HepG2 (cell line): ENCODE measurements around the gene GMPPB. TPM values are rescaled to one million over a fixed set of nuclear protein-coding genes. Genes with fewer than 3 reads are reported as not detected.
A peak's percentile ranks its signal among the peaks of the same experiment; 100 is the strongest.
"Not testable (repeated sequence)": the region's sequence is repeated elsewhere in the genome, so short reads cannot be mapped to it uniquely, and the experiment has no call there.

ENCODE experiments used
- ATAC-seq: fragments of 200-7000 bp; cut with Tn5 transposase; 3 replicates; pipeline ENCODE4 v1.9.1; 2020; ENCODE audit warnings: mild to moderate bottlenecking, moderate library complexity
- BruUV-seq: library from RNA; stranded (reverse); fragments of 400-500 nt; replicated peaks from 2 replicates; lab custom pipeline; 2021; lab: Mats Ljungman, UMichigan
- CTCF ChIA-PET: fragments of 300-600 bp; formaldehyde crosslinking; extraction: SDS; loops from one replicate; lab custom pipeline; 2021; ENCODE audit warnings: low total read pairs, inconsistent platforms, low intra/inter-chr PET ratio; lab: Yijun Ruan, JAX
- POLR2A ChIA-PET: fragments of 350-600 bp; sonication (Branson Sonifier 250); formaldehyde crosslinking; loops from one replicate; lab custom pipeline; 2020; ENCODE audit warnings: antibody characterized with exemption, inconsistent platforms; lab: Yijun Ruan, JAX
- DNase-seq: peaks from one replicate; pipeline ENCODE4 v3.0.0-alpha.2; 2015; ENCODE audit warnings: low spot score
- FAIRE-seq: peaks from 3 replicates; lab custom pipeline; 2011; peaks lifted over from hg19 to GRCh38; lab: Jason Lieb, UNC
- H2AFZ ChIP-seq: one replicate; pipeline ENCODE4 v1.6.1; 2011; ENCODE audit warnings: low read length, inconsistent platforms
- H3K27ac ChIP-seq: fragments of 300-600 bp; 3 replicates; pipeline ENCODE4 v1.8.0; 2011; ENCODE audit warnings: mixed run types, mild to moderate bottlenecking, mixed read lengths, low read length, inconsistent platforms; ENCODE audit not compliant: insufficient read depth; ENCODE audit errors: extremely low read length
- H3K27me3 ChIP-seq, 2 experiments: fragments of 200-600 bp in 1 of 2; 2 replicates in 1 of 2; 3 replicates in 1 of 2; pipeline versions ENCODE4 v1.6.0 to v1.8.0; 2011; ENCODE audit warnings: low read length in 2 of 2, mild to moderate bottlenecking in 2 of 2, moderate library complexity in 2 of 2, inconsistent platforms in 1 of 2; ENCODE audit not compliant: insufficient read depth in 2 of 2, control insufficient read depth in 1 of 2
- H3K36me3 ChIP-seq, 2 experiments: fragments of 200-600 bp in 1 of 2; replicated peaks in 1 of 2; 2 replicates in 1 of 2; 3 replicates in 1 of 2; pipeline versions ENCODE4 v1.5.1 to v1.8.0; 2011; ENCODE audit warnings: low read length in 2 of 2, inconsistent platforms in 1 of 2; ENCODE audit not compliant: insufficient read depth in 2 of 2, control insufficient read depth in 1 of 2
- H3K4me1 ChIP-seq: 2 replicates; pipeline ENCODE4 v1.5.1; 2012; ENCODE audit warnings: low read length, inconsistent platforms; ENCODE audit not compliant: insufficient read depth
- H3K4me2 ChIP-seq: 2 replicates; pipeline ENCODE4 v1.6.0; 2011; ENCODE audit warnings: low read depth, low read length, inconsistent platforms
- H3K4me3 ChIP-seq, 3 experiments: fragments of 200-600 bp in 1 of 3; sonication (generic), shearing (Covaris generic) in 1 of 3; replicated peaks in 1 of 3; 2 replicates each; pipeline ENCODE4 v1.5.1; 2011 to 2016; ENCODE audit warnings: low read length in 3 of 3, inconsistent platforms in 2 of 3, low read depth in 2 of 3, mild to moderate bottlenecking in 2 of 3, control low read depth in 1 of 3, mixed read lengths in 1 of 3; ENCODE audit not compliant: insufficient read depth in 1 of 3
- H3K79me2 ChIP-seq: one replicate; pipeline ENCODE4 v1.6.1; 2011; ENCODE audit warnings: low read length, inconsistent platforms; ENCODE audit not compliant: insufficient read depth
- H3K9ac ChIP-seq: 2 replicates; pipeline ENCODE4 v1.6.0; 2011; ENCODE audit warnings: mild to moderate bottlenecking, low read depth, low read length, inconsistent platforms; ENCODE audit not compliant: insufficient read depth
- H3K9me3 ChIP-seq: 2 replicates; pipeline ENCODE4 v1.5.1; 2012; ENCODE audit warnings: mild to moderate bottlenecking, low read length
- H4K20me1 ChIP-seq: 2 replicates; pipeline ENCODE4 v1.6.0; 2011; ENCODE audit warnings: inconsistent platforms, mild to moderate bottlenecking, low read length, moderate library complexity; ENCODE audit not compliant: insufficient read depth
- AGO1 ChIP-seq: fragments of 200-400 bp; formaldehyde crosslinking; IDR thresholded peaks from 2 replicates; pipeline ENCODE4 v1.6.1; 2017; ENCODE audit warnings: mild to moderate bottlenecking, low read depth, low read length, moderate library complexity; ENCODE audit not compliant: poor library complexity, severe bottlenecking
- NFAT5 ChIP-seq: sonication (generic); formaldehyde crosslinking; IDR thresholded peaks from 2 replicates; pipeline ENCODE4 v1.4.0; 2020; ENCODE audit warnings: missing genetic modification reagents
- POLR2A ChIP-seq, 2 experiments: IDR thresholded peaks; 2 replicates each; pipeline ENCODE4 v1.6.1; 2011; ENCODE audit warnings: low read depth in 2 of 2, low read length in 2 of 2, mild to moderate bottlenecking in 1 of 2, moderate library complexity in 1 of 2; ENCODE audit not compliant: insufficient read depth in 1 of 2
- POLR2G ChIP-seq: fragments of 200-400 bp; formaldehyde crosslinking; IDR thresholded peaks from 2 replicates; pipeline ENCODE4 v1.6.1; 2018; ENCODE audit warnings: mild to moderate bottlenecking, low read depth, low read length, moderate library complexity
- RBFOX2 ChIP-seq: fragments of 200-400 bp; formaldehyde crosslinking; IDR thresholded peaks from 2 replicates; pipeline ENCODE4 v1.6.1; 2017; ENCODE audit warnings: low read depth, mild to moderate bottlenecking, low read length
- ZBTB33 ChIP-seq: sonication (generic); formaldehyde crosslinking; IDR thresholded peaks from 2 replicates; pipeline ENCODE4 v1.4.0; 2020; ENCODE audit warnings: missing genetic modification reagents
- WGBS: methylation state at CpG from one replicate; pipeline ENCODE4 v1.1.6; 2017; ENCODE audit warnings: low lambda C conversion rate; 5-methylcytosine and 5-hydroxymethylcytosine counted together
- in situ Hi-C: cut with HindIII; loops from 2 replicates; pipeline ENCODE4 v1.10.0; 2017; ENCODE audit warnings: low pct_unique_long_range_greater_than_20kb; ENCODE audit not compliant: extremely low pct_ligation_motif_present
- intact Hi-C: fragments of 100-400 bp; cut with micrococcal nuclease; formaldehyde crosslinking; loops from one replicate; pipeline ENCODE4 v1.10.0; 2022; ENCODE audit not compliant: unreplicated experiment
- polyA plus RNA-seq, 8 experiments: library from polyadenylated mRNA; depleted of rRNA in 3 of 8; stranded (reverse) in 7 of 8; unstranded in 1 of 8; fragments of >200 nt; fragmentation: Illumina TruSeq in 4 of 8; extraction: Trizol in 4 of 8; gene quantifications; 2 replicates each; pipeline versions ENCODE4 v1.2.1 to v1.2.3, GENCODE V29; 2011 to 2016; ENCODE audit warnings: low read depth in 4 of 8, missing spikeins in 1 of 8, mixed read lengths in 1 of 8; ENCODE audit not compliant: insufficient read depth in 1 of 8
- total RNA-seq, 5 experiments: library from RNA; depleted of rRNA; stranded (reverse); fragments of >200 nt; fragmentation: Illumina TruSeq; extraction: Trizol; gene quantifications; 2 replicates each; pipeline ENCODE4 v1.2.3, GENCODE V29; 2016; ENCODE audit warnings: low read depth in 1 of 5

The GMPPB gene
- total and polyA plus RNA-seq, 2 of the 13 experiments (the other 11 are each of a cell fraction or from before 2014, with no cell fraction given) = 6.5 to 23.1 TPM

DNA sequence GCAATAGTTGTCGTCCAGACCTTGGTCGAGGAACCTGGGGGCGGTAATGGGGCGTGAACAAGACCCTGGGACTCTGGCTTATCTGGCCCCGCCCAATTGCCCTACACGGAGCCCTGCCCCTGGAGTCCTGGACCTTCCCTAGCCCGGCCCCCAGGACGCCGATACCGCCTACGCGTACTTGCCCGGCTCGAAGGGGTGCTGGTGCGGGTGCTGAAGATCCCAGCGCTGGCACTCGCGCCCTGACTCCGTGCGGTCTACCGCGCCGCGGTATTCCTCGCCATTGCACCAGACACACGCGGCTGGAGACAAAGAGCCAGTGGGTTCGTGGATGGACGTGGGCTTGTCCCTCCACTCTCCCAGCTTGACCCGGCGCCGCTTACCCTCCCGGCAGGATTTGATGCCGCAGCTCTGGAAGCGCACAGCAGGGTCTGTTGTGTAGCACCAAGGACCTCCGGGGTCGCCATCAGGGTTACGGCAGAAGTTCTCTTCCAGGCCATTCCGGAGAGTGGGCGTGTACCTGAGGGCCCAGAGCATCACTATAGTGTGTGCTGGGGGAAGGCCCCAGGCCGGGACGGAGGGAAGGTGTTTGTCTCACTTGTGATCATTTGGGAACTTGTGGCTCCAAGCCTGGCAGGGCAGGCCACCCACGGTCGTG lies 36.9 kb downstream of the GMPPB start:
- H2AFZ ChIP-seq, BruUV-seq, DNase-seq, ATAC-seq, H3K9ac ChIP-seq, H3K27ac ChIP-seq, H3K9me3 ChIP-seq, FAIRE-seq, in situ Hi-C loops, intact Hi-C loops: not testable (repeated sequence)
- peak overlapping the region; percentile 96 for H3K4me2 ChIP-seq
- H3K4me3 ChIP-seq = peak overlapping the region in 1 of 3 experiments; percentile 89; a peak in 1 of 6 replicates
- WGBS = 97% methylated on average over 34 of the region's 44 CpGs
- H3K36me3 ChIP-seq = peaks cover 13 to 24% of the 10 kb centered on the region in 2 experiments
- peaks cover 34% of the 10 kb centered on the region for H3K79me2 ChIP-seq
- H4K20me1 ChIP-seq = peaks cover 12% of the 10 kb centered on the region; the same call in 1 of the 2 replicates
- TF ChIP-seq NFAT5 (CRISPR knock-in tag) (0 out of 2 replicates have a peak, but pooled peaks have one; percentile 17), ZBTB33 (CRISPR knock-in tag) (peak; percentile 57; the same call in 1 of the 2 replicates), RBFOX2 (peak; percentile 63), POLR2G (0 out of 2 replicates have a peak, but pooled peaks have one; percentile 18), AGO1 (peak; percentile 86), POLR2A (IDR thresholded peaks at IDR 0.05; ENCODE audit: insufficient read depth in 1 of 2, low read depth in 2 of 2, low read length in 2 of 2) (0 out of 4 replicates have a peak, but pooled peaks of 1 of the 2 experiments have one; percentile 16)
- TF ChIP-seq, all 625 proteins: peak for 6; not testable (repeated sequence) for 619
- POLR2A ChIA-PET, CTCF ChIA-PET, H3K27me3 ChIP-seq: not testable (repeated sequence)
- H3K4me1 ChIP-seq = peaks cover 53% of the 10 kb centered on the region
